ENCODE measurements around the gene GAPVD1.

Gene GAPVD1

DNA sequence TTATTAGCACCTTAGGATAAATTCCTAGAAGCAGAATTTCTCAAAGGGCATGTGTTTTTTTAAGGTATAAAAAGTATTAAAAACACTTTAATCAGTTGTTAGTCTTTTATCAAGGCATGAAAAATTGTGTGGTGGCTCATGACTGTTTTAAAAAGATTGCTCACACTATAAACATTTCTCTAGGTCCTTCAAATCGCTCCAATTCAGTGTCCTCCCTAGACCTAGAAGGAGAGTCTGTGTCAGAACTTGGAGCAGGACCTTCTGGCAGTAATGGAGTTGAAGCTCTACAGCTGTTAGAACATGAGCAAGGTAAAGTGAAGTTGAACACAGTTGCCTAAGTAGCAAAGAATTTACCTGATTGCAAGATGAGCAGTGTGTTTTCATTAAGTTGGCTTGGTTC lies 62.0 kb downstream of the GAPVD1 start:
- no peak overlapping the region for H3K4me3 ChIP-seq
- TF ChIP-seq, protein P1, sequence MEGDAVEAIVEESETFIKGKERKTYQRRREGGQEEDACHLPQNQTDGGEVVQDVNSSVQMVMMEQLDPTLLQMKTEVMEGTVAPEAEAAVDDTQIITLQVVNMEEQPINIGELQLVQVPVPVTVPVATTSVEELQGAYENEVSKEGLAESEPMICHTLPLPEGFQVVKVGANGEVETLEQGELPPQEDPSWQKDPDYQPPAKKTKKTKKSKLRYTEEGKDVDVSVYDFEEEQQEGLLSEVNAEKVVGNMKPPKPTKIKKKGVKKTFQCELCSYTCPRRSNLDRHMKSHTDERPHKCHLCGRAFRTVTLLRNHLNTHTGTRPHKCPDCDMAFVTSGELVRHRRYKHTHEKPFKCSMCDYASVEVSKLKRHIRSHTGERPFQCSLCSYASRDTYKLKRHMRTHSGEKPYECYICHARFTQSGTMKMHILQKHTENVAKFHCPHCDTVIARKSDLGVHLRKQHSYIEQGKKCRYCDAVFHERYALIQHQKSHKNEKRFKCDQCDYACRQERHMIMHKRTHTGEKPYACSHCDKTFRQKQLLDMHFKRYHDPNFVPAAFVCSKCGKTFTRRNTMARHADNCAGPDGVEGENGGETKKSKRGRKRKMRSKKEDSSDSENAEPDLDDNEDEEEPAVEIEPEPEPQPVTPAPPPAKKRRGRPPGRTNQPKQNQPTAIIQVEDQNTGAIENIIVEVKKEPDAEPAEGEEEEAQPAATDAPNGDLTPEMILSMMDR (IDR thresholded peaks at IDR 0.05), result no peak
- no peak for DNase-seq (ENCODE audit: low spot score)
- H3K27ac ChIP-seq, result no peak overlapping the region

DNA sequence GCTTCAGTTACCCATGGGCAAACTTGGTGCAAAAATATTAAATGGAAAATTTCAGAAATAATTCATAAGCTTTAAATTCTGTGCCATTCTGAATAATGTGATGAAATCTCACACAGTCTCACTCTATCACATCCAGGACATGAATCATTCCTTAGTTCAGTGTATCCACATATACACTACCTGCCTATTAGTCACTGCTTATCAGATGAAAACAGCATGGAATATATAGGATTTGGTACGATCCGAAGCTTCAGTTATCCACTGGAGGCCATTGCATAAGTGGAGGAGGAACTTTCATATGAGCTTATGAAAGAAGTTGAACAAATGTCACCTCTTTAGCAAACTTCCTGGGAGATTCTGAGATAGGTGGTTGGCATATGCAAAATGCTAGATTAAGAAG lies 64.2 kb downstream of the GAPVD1 start:
- H3K27ac ChIP-seq, result no peak overlapping the region
- H3K4me3 ChIP-seq, result no peak overlapping the region
- TF ChIP-seq, protein P1 (IDR thresholded peaks at IDR 0.05), result no peak
- no peak for DNase-seq (ENCODE audit: low spot score)

DNA sequence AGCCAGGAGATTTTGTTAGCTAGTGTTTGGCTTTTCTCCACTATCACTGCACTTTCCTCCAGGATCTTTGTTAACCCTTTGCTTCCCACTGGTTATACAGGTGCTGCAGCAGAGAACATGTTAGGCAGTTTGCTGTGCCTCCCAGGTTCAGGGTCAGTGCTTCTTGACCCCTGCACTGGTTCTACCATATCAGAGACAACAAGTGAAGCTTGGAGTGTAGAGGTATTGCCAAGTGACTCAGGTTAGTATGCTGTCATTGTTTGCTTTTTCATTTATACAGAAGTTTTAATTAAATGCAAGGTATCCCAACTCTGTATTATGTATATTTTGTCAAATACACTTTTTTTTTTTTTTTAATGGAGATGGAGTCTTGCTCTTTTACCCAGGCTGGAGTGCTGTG lies 68.4 kb downstream of the GAPVD1 start:
- H3K4me3 ChIP-seq, result no peak overlapping the region
- H3K27ac ChIP-seq, result no peak overlapping the region
- TF ChIP-seq, protein P1 (IDR thresholded peaks at IDR 0.05), result no peak
- DNase-seq (ENCODE audit: low spot score), result no peak

DNA sequence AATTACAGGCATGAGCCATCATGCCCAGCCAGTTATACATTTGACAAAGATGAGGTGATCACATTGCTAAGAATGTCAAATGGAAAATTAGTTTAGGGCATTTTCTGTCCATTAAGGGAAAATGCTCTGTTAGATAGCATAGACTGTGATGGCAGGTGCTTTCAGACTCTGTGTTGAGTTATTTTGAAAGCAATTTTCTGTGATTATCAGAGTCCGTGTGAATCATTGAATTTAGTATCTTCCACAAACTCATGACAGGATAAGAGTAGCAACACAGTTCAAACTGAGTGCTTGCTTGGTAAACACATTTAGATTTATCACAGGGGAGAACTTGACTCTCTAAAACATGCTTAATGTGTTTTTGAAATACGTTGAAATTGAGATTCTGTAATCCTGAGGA lies 69.0 kb downstream of the GAPVD1 start:
- no peak overlapping the region for H3K27ac ChIP-seq
- DNase-seq (ENCODE audit: low spot score), result no peak
- TF ChIP-seq, protein P1 (IDR thresholded peaks at IDR 0.05), result no peak

DNA sequence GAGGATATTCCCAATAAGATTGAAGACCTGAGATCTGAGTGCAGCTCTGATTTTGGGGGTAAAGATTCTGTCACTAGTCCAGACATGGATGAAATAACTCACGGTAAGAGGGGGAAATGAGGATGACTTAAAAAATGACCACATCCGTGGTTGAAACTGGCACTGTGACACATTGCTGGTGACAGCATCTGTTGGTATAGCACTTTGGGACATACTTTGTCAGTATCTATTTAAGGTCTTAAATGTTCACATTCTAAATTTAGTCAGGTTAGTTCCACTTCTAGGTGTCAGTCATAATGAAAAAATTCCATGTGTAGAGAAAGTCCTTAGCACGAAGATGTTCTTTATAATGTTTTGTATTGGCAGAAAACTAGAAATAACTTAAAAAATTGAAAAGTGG lies 70.9 kb downstream of the GAPVD1 start:
- no peak overlapping the region for H3K4me3 ChIP-seq
- TF ChIP-seq, protein P1 (IDR thresholded peaks at IDR 0.05), result no peak
- H3K27ac ChIP-seq, result no peak overlapping the region
- no peak for DNase-seq (ENCODE audit: low spot score)

More for the DNA sequence above, 69.0 kb downstream of the GAPVD1 start:
- H3K4me3 ChIP-seq, result no peak overlapping the region

DNA sequence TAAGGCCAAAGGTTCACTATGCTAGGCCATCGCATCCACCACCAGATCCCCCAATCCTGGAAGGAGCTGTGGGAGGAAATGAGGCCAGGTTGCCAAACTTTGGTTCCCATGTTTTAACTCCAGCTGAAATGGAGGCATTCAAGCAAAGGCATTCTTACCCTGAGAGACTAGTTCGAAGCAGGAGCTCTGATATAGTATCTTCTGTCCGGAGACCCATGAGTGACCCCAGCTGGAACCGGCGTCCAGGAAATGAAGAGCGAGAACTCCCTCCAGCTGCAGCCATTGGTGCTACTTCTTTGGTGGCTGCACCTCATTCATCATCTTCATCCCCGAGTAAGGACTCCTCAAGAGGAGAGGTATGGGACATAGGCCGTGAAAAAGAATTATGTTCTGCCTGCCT lies 75.6 kb downstream of the GAPVD1 start:
- DNase-seq (ENCODE audit: low spot score), result no peak
- no peak overlapping the region for H3K27ac ChIP-seq
- TF ChIP-seq, protein P1 (IDR thresholded peaks at IDR 0.05), result no peak
- H3K4me3 ChIP-seq, result no peak overlapping the region

DNA sequence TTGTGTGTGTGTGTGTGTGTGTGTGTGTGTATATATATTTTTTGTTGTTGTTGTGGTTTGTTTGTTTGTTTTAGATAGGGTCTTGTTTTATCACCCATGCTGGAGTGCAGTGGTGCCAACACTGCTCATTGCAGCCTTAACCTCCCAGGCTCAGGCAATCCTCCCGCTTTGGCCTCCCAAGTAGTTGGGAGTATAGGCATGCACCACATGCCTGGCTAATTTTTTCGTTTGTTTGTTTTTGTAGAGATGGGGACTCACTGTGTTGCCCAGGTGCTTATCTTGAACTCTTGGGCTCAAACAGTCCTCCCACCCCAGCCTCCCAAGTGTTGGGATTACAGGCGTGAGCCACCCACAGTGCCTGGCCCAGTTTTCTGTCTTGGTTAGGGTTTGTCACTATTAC lies 77.3 kb downstream of the GAPVD1 start:
- DNase-seq (ENCODE audit: low spot score), result no peak
- TF ChIP-seq, protein P1 (IDR thresholded peaks at IDR 0.05), result no peak

More for the DNA sequence above, 77.3 kb downstream of the GAPVD1 start:
- no peak overlapping the region for H3K4me3 ChIP-seq
- no peak overlapping the region for H3K27ac ChIP-seq
